GM19395 (cell line): Measurements from ENCODE around the gene LRRC26.
A peak's percentile ranks its signal among the peaks of the same experiment; 100 is the strongest.

Experiments
- ATAC-seq: cut with Tn5 transposase; IDR thresholded peaks from one replicate; pipeline ENCODE4 v1.9.1; 2021; ENCODE audit warnings: mild to moderate bottlenecking, moderate library complexity; ENCODE audit not compliant: unreplicated experiment

LRRC26 gene

GRCh38 chr9:137157618-137158415, 12.0 kb downstream of the LRRC26 start:
- ATAC-seq: no peak

- no peak for ATAC-seq
These were observed 13.1 kb downstream of the LRRC26 start for GRCh38 chr9:137156567-137157375.

DNA sequence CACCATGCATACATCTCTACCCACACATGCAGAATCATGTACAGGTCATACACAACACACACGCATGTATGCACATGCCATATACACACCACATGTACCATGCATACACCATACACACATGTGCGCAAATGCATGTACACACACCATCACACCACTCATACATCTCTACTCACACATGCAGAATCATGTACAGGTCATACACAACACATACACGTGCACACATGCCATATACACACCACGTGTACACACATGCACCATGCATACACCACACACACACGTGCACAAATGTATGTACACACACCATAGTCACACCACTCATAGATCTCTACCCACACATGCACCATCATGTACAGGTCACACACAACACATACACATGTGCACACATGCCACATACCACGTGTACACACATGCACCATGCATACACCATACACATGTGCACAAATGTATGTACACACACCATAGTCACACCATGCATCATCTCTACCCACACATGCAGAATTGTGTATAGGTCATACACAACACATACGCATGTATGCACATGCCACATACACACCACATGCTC, 16.9 kb downstream of the LRRC26 start:
- no peak for ATAC-seq

GRCh38 chr9:137150617-137151457, 19.0 kb downstream of the LRRC26 start:
- peak; percentile 29 for ATAC-seq

GRCh38 chr9:137149942-137150616, 19.8 kb downstream of the LRRC26 start:
- peak; percentile 46 for ATAC-seq

GRCh38 chr9:137149363-137149762, 20.5 kb downstream of the LRRC26 start:
- no peak for ATAC-seq

GRCh38 chr9:137148661-137149060, 21.2 kb downstream of the LRRC26 start:
- ATAC-seq: no peak

DNA sequence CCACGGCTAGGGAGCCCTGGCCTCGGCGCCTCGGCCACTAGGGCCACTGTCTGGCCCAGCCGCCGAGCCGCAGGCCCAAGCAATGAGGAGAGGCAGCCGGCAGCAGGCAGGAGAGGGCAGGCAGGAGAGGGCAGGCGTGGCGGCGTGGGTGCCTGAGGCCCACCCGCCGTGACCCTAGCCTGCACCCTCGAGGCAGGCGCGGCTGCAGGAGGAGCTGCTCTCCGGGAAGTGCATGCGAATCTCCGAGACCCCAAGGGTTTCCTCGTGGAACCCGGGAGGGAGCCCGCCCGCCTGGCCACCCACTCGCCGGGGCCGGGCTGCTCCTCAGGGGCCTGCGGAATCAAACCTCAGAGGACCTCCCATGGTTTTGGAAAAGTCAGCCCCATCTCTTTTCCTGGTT, 21.6 kb downstream of the LRRC26 start:
- no peak for ATAC-seq

GRCh38 chr9:137147793-137148160, 22.1 kb downstream of the LRRC26 start:
- ATAC-seq: no peak

DNA sequence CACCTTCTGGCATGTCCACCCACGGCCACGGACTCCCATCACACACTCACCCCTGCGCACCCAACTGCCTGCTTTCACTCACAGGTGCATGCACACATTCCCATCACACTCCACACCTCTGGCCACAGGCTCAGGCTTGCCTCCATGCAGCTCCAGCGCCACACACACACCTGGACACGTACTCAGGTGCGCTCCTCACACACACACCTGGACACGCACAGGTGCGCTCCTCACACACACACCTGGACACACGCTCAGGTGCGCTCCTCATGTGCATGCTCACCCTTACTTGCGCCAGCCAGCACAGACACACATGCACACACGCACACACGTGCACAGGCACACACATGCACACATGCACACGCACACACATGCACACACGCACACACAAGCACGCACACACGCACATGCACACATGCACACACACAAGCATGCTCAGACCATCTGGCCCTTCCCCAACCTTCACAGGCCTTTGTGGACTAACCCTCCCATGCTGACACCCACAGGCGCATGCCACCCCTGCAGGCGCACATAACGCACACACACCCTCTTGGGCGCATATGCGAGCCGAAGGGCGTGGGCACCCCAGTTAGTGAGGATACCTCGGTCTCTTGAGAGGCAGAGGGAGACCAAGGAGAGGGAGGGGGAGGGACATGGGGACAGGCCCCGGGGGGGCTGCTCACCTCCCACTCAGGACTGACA, 22.6 kb downstream of the LRRC26 start:
- no peak for ATAC-seq

DNA sequence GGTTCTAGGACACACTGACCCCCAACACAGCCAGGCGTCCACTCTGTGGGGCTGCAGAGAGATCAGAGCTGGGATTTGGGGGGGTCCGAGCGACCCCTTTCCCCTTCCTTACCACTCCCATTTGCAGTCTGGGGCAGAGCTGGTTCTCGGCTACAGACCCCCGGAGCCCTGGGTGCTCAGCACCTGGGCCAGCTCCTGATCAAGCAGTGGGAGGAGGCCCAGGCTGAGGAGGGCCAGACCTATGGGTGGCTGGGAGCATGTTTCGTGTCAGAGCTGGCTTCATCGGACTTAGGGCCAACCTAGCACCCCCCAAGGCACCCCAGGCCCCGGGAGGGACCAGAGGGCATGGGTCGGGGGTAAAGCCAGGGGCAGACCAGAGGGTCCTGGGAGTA, 23.3 kb downstream of the LRRC26 start:
- ATAC-seq: no peak

DNA sequence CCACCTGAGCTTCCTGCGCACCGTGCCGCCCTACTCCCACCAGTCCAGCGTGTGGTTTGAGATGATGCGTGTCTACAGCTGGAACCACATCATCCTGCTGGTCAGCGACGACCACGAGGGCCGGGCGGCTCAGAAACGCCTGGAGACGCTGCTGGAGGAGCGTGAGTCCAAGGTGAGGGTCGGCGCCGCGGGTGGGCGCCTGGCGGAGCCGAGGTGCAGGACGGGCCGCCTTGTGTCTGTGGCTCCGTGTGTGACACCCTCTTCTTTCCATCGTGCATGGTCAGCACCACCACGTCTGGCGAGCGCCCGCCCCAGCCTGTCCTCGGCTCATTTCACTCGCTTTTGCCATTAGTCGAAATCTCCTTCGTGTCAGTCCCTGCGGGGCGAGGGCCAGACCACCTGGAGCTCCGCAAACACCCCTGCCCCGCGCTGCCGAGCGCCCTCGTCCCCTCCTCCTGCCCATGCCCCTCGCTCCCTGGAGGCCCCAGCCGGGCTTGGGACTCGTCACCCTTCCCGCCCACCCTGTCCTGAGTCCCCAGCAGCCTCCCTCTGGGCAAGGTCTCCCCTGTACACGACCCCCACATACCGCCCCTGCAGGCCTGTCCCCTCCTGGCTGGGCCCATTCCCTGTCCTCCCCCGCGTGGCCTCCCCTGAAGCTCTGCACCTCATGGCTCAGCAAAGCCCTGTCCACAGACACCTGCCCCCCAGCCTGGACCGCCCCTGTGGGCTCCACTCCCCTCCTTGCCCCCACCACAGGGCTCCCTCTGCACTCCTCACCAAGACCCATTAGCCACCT, 23.9 kb downstream of the LRRC26 start:
- ATAC-seq: no peak

GRCh38 chr9:137143459-137143858, 26.4 kb downstream of the LRRC26 start:
- no peak for ATAC-seq

- ATAC-seq: no peak
These were observed 27.6 kb downstream of the LRRC26 start for GRCh38 chr9:137141976-137142936.

GRCh38 chr9:137141050-137141810, 28.6 kb downstream of the LRRC26 start:
- ATAC-seq: no peak

DNA sequence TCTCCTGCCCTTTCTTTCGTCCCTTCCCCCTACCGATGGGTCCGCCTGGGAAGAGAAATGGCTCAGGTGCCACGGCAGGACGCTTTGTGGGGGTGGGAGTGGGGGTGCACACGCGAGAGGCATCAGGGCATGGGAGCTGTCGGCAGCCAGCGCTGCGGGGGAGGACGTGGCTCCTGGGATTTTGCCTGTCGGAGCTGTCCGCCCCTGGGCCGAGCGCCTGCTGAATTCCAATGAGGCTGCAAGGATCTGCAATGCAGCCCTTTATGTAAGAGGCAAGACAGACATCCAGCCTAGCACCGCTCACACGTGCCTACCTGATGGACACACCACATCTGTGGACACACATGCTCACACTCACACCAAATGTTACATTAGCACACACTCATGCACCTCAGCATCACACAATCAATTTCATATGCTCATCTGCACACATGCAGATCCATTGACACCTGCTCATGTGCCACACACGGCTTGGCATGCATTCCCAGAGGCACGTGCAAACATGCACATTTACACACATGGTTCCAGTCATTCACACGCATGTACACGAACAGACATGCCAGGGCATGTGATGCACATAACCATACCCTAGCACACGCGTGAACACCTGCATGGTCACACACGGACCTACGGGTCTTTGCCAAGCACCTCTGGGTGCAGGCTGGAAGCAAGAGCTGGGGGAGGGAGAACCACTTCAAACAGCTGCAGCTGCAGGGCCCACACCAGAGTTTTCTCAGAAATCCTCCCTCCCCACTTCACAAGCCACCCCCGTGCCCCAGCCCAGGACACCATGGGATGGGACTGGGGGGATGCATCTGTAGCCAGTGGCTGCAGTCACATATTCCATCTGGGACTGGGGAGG, 29.5 kb downstream of the LRRC26 start:
- ATAC-seq: no peak
